IMR-90 (cell line): Measurements from ENCODE around the gene DMRT1. TPM values are rescaled to one million over a fixed set of nuclear protein-coding genes. Genes with fewer than 3 reads are reported as not detected.
A peak's percentile ranks its signal among the peaks of the same experiment; 100 is the strongest.

Experiments used
- ATAC-seq: fragments of 200-7000 bp; cut with Tn5 transposase; 2 replicates; pipeline ENCODE4 v1.9.1; 2020; ENCODE audit warnings: low read depth, mild to moderate bottlenecking, moderate library complexity
- BruUV-seq: library from RNA; stranded (reverse); fragments of 400-500 nt; replicated peaks from 2 replicates; lab custom pipeline; 2021; lab: Mats Ljungman, UMichigan
- CTCF ChIA-PET: fragments of 300-600 bp; formaldehyde crosslinking; extraction: SDS; loops from one replicate; lab custom pipeline; 2021; ENCODE audit warnings: antibody characterized with exemption; lab: Yijun Ruan, JAX
- POLR2A ChIA-PET: fragments of 300-600 bp; sonication (Branson Sonifier 250); formaldehyde crosslinking; loops from one replicate; lab custom pipeline; 2022; ENCODE audit warnings: antibody characterized with exemption; ENCODE audit not compliant: unreplicated experiment; lab: Charles Lee
- DNase-seq: peaks from one replicate; pipeline ENCODE4 v3.0.0; 2013
- H2AFZ ChIP-seq: replicated peaks from 2 replicates; pipeline ENCODE3; 2013; ENCODE audit warnings: low read length, mild to moderate bottlenecking; ENCODE audit not compliant: poor library complexity
- H2AK5ac ChIP-seq: 2 replicates; pipeline ENCODE4 v1.6.1; 2013; ENCODE audit warnings: low read depth, low read length, inconsistent platforms
- H2AK9ac ChIP-seq: replicated peaks from 2 replicates; pipeline ENCODE3; 2013; ENCODE audit warnings: mild to moderate bottlenecking, low read depth, low read length, moderate library complexity; ENCODE audit not compliant: poor library complexity
- H2BK120ac ChIP-seq: 2 replicates; pipeline ENCODE4 v1.6.1; 2013; ENCODE audit warnings: low read depth, low read length, inconsistent platforms
- H2BK15ac ChIP-seq: 3 replicates; pipeline ENCODE4 v1.6.1; 2013; ENCODE audit warnings: low read depth, low read length, inconsistent platforms
- H2BK20ac ChIP-seq: 2 replicates; pipeline ENCODE4 v1.6.1; 2013; ENCODE audit warnings: low read depth, mild to moderate bottlenecking, inconsistent platforms, low read length, moderate library complexity
- H2BK5ac ChIP-seq: 2 replicates; pipeline ENCODE4 v1.6.1; 2013; ENCODE audit warnings: mild to moderate bottlenecking, low read depth, low read length, inconsistent platforms; ENCODE audit not compliant: poor library complexity, severe bottlenecking
- H3K14ac ChIP-seq: replicated peaks from 2 replicates; pipeline ENCODE4 v1.6.1; 2013; ENCODE audit warnings: low read depth, low read length, inconsistent platforms
- H3K18ac ChIP-seq: 2 replicates; pipeline ENCODE4 v1.6.1; 2013; ENCODE audit warnings: low read depth, low read length, control low read depth
- H3K23ac ChIP-seq: 2 replicates; pipeline ENCODE4 v1.6.1; 2013; ENCODE audit warnings: low read depth, low read length, inconsistent platforms
- H3K27ac ChIP-seq: 2 replicates; pipeline ENCODE4 v1.5.1; 2013; ENCODE audit warnings: mild to moderate bottlenecking, control low read depth, low read length; ENCODE audit not compliant: insufficient read depth
- H3K27me3 ChIP-seq: 2 replicates; pipeline ENCODE4 v1.6.1; 2013; ENCODE audit warnings: low read length; ENCODE audit not compliant: control insufficient read depth, insufficient read depth
- H3K36me3 ChIP-seq: 2 replicates; pipeline ENCODE4 v1.6.1; 2013; ENCODE audit warnings: low read length, mixed read lengths; ENCODE audit not compliant: control insufficient read depth, insufficient read depth
- H3K4ac ChIP-seq: 2 replicates; pipeline ENCODE4 v1.6.1; 2013; ENCODE audit warnings: low read depth, low read length, inconsistent platforms
- H3K4me1 ChIP-seq: 2 replicates; pipeline ENCODE4 v1.6.1; 2013; ENCODE audit warnings: low read length, mixed read lengths; ENCODE audit not compliant: control insufficient read depth, insufficient read depth
- H3K4me2 ChIP-seq: 2 replicates; pipeline ENCODE4 v1.6.1; 2013; ENCODE audit warnings: low read depth, mild to moderate bottlenecking, control low read depth, low read length, moderate library complexity
- H3K4me3 ChIP-seq: 2 replicates; pipeline ENCODE4 v1.5.1; 2013; ENCODE audit warnings: low read depth, mild to moderate bottlenecking, control low read depth, low read length, moderate library complexity; ENCODE audit not compliant: insufficient read depth
- H3K56ac ChIP-seq: 2 replicates; pipeline ENCODE4 v1.6.1; 2013; ENCODE audit warnings: low read length, inconsistent platforms; ENCODE audit not compliant: insufficient read depth; ENCODE audit errors: extremely low read depth
- H3K79me1 ChIP-seq, 2 experiments: 2 replicates each; pipeline ENCODE4 v1.6.1; 2013; ENCODE audit warnings: low read length in 2 of 2, inconsistent platforms in 1 of 2, low read depth in 1 of 2
- H3K9ac ChIP-seq: 2 replicates; pipeline ENCODE4 v1.6.1; 2013; ENCODE audit warnings: low read depth, low read length, control low read depth
- H3K9me1 ChIP-seq: 2 replicates; pipeline ENCODE4 v1.6.1; 2013; ENCODE audit warnings: low read length, inconsistent platforms; ENCODE audit not compliant: insufficient read depth
- H3K9me3 ChIP-seq: 2 replicates; pipeline ENCODE4 v1.6.1; 2013; ENCODE audit warnings: low read length; ENCODE audit not compliant: control insufficient read depth, insufficient read depth
- H4K20me1 ChIP-seq: 2 replicates; pipeline ENCODE4 v1.6.1; 2013; ENCODE audit warnings: low read length, inconsistent platforms; ENCODE audit not compliant: insufficient read depth
- H4K5ac ChIP-seq: 2 replicates; pipeline ENCODE4 v1.6.1; 2013; ENCODE audit warnings: mild to moderate bottlenecking, low read depth, low read length, control low read depth
- H4K8ac ChIP-seq, 2 experiments: 2 replicates each; pipeline ENCODE4 v1.6.1; 2013; ENCODE audit warnings: low read depth in 2 of 2, low read length in 2 of 2, control low read depth in 1 of 2, inconsistent platforms in 1 of 2
- H4K91ac ChIP-seq: 2 replicates; pipeline ENCODE4 v1.6.1; 2013; ENCODE audit warnings: low read depth, low read length, inconsistent platforms; ENCODE audit not compliant: insufficient read depth
- BHLHE40 ChIP-seq: fragments of 150-350 bp; IDR thresholded peaks from 2 replicates; pipeline ENCODE4 v1.6.1; 2016; ENCODE audit warnings: mild to moderate bottlenecking, low read depth, low read length
- CEBPB ChIP-seq: IDR thresholded peaks from 2 replicates; pipeline ENCODE4 v1.6.1; 2012; ENCODE audit warnings: low read depth, low read length, improper control_type of control experiment
- CHD1 ChIP-seq: IDR thresholded peaks from 2 replicates; pipeline ENCODE4 v1.6.1; 2012; ENCODE audit warnings: low read depth, low read length, improper control_type of control experiment
- CTCF ChIP-seq: conservative IDR thresholded peaks from 2 replicates; pipeline ENCODE4 v1.5.1; 2012; ENCODE audit warnings: mild to moderate bottlenecking, low read depth, low read length, improper control_type of control experiment
- ELK1 ChIP-seq: fragments of 150-350 bp; IDR thresholded peaks from 2 replicates; pipeline ENCODE4 v1.6.1; 2016; ENCODE audit warnings: low read depth, mild to moderate bottlenecking, low read length, moderate library complexity, borderline replicate concordance
- FOS ChIP-seq: fragments of 150-350 bp; IDR thresholded peaks from 2 replicates; pipeline ENCODE4 v1.6.1; 2016; ENCODE audit warnings: low read depth, low read length
- MAFK ChIP-seq: IDR thresholded peaks from 2 replicates; pipeline ENCODE4 v1.6.1; 2012; ENCODE audit warnings: low read depth, low read length, improper control_type of control experiment
- MAZ ChIP-seq: IDR thresholded peaks from 2 replicates; pipeline ENCODE4 v1.6.1; 2012; ENCODE audit warnings: low read depth, mild to moderate bottlenecking, low read length, improper control_type of control experiment, moderate library complexity, borderline replicate concordance
- MXI1 ChIP-seq: IDR thresholded peaks from 2 replicates; pipeline ENCODE4 v1.6.1; 2012; ENCODE audit warnings: low read depth, mild to moderate bottlenecking, low read length, moderate library complexity, borderline replicate concordance
- NFE2L2 ChIP-seq: fragments of 150-350 bp; IDR thresholded peaks from 2 replicates; pipeline ENCODE4 v1.6.1; 2016; ENCODE audit warnings: low read depth, mild to moderate bottlenecking, low read length
- POLR2A ChIP-seq: IDR thresholded peaks from 2 replicates; pipeline ENCODE4 v1.6.1; 2012; ENCODE audit warnings: mild to moderate bottlenecking, low read depth, low read length
- RAD21 ChIP-seq: IDR thresholded peaks from 2 replicates; pipeline ENCODE4 v1.6.1; 2012; ENCODE audit warnings: low read length, improper control_type of control experiment
- RCOR1 ChIP-seq: IDR thresholded peaks from 2 replicates; pipeline ENCODE4 v1.6.1; 2012; ENCODE audit warnings: mild to moderate bottlenecking, low read length, improper control_type of control experiment; ENCODE audit not compliant: insufficient replicate concordance
- RFX5 ChIP-seq: IDR thresholded peaks from 2 replicates; pipeline ENCODE4 v1.8.0; 2012; ENCODE audit warnings: low read depth, mild to moderate bottlenecking, low read length, moderate library complexity
- SMC3 ChIP-seq: fragments of 150-350 bp; IDR thresholded peaks from 2 replicates; pipeline ENCODE4 v1.6.1; 2016; ENCODE audit warnings: low read depth, mild to moderate bottlenecking, antibody characterized with exemption, low read length, moderate library complexity
- USF2 ChIP-seq: fragments of 150-350 bp; IDR thresholded peaks from 2 replicates; pipeline ENCODE4 v1.6.1; 2017; ENCODE audit warnings: mild to moderate bottlenecking, antibody characterized with exemption, low read length, low read depth
- WGBS, 2 experiments: methylation state at CpG; one replicate each; pipeline versions ENCODE4 v1.1.5 to v1.1.7; 2013; ENCODE audit warnings: missing lambda C conversion rate in 2 of 2; ENCODE audit not compliant: insufficient read length in 1 of 2; ENCODE audit errors: extremely low coverage in 2 of 2; 5-methylcytosine and 5-hydroxymethylcytosine counted together
- dilution Hi-C: fragments of 300-500 bp; cut with HindIII; formaldehyde crosslinking; loops from one replicate; pipeline ENCODE4 v1.14.3; 2018; ENCODE audit warnings: low sequenced_read_pairs; ENCODE audit not compliant: unreplicated experiment
- in situ Hi-C: fragments of 300-500 bp; cut with MboI; formaldehyde crosslinking; loops from 3 replicates; pipeline ENCODE4 v1.14.3; 2019; ENCODE audit warnings: low sequenced_read_pairs, inconsistent platforms, mixed read lengths
- intact Hi-C: fragments of 100-400 bp; cut with micrococcal nuclease; formaldehyde crosslinking; loops from 2 replicates; pipeline ENCODE4 v1.10.0; 2022
- polyA plus RNA-seq, 3 experiments: library from polyadenylated mRNA; depleted of rRNA; stranded (reverse); fragments of >200 nt; gene quantifications; 2 replicates each; pipeline ENCODE4 v1.2.3, GENCODE V29; 2012; ENCODE audit warnings: low replicate concordance in 1 of 3
- total RNA-seq: library from RNA; depleted of rRNA; stranded (reverse); fragments of >200 nt; gene quantifications from 2 replicates; pipeline ENCODE4 v1.2.3, GENCODE V29; 2012

DMRT1 gene
- total and polyA plus RNA-seq, 2 of the 4 experiments (the other 2 are of a cell fraction), result not detected

- no peaks in the 10 kb centered on the region for H4K20me1 ChIP-seq
- TF ChIP-seq CTCF (no peak), BHLHE40 (no peak), RFX5 (no peak), RAD21 (no peak), SMC3 (no peak), FOS (no peak), RCOR1 (no peak), USF2 (no peak), CEBPB (no peak), MAZ (no peak), MAFK (no peak), NFE2L2 (no peak), ELK1 (no peak), POLR2A (no peak), MXI1 (no peak), CHD1 (no peak)
- peaks cover 54% of the 10 kb centered on the region for H3K27me3 ChIP-seq
- no TSS peak for BruUV-seq
- no peak overlapping the region for H3K56ac ChIP-seq
- no peak overlapping the region for H3K4me2 ChIP-seq
- no peaks in the 10 kb centered on the region for H3K9me3 ChIP-seq
- no peak overlapping the region for H4K8ac ChIP-seq
- 5% methylated on average over 20 of the region's 61 CpGs; no CpG with 5 or more reads in 1 of the 2 experiments for WGBS, 2 experiments
- H3K14ac ChIP-seq, result no peak overlapping the region
- H3K18ac ChIP-seq, result no peak overlapping the region
- H3K36me3 ChIP-seq, result no peaks in the 10 kb centered on the region
- H2BK5ac ChIP-seq, result no peak overlapping the region
- H3K9me1 ChIP-seq, result no peaks in the 10 kb centered on the region
- H3K9ac ChIP-seq, result no peak overlapping the region
- no peak overlapping the region for H4K91ac ChIP-seq
- dilution Hi-C loops, result no loop called here
- no peak overlapping the region for H2BK15ac ChIP-seq
- H2AFZ ChIP-seq, result peak overlapping the region; percentile 63
- no peak overlapping the region for H2AK9ac ChIP-seq
- no peak overlapping the region for H3K27ac ChIP-seq
- H3K4me1 ChIP-seq, result no peaks in the 10 kb centered on the region
- POLR2A ChIA-PET, result no interaction called here
- DNase-seq (no peak), ATAC-seq (no peak)
- no peaks in the 10 kb centered on the region for H3K79me1 ChIP-seq
- in situ Hi-C loops, result no loop called here
- H4K5ac ChIP-seq, result no peak overlapping the region
- no peak overlapping the region for H3K4ac ChIP-seq
- CTCF ChIA-PET, result no interaction called here
- no peak overlapping the region for H2BK120ac ChIP-seq
- H3K23ac ChIP-seq, result no peak overlapping the region
- H3K4me3 ChIP-seq, result no peak overlapping the region
- no peak overlapping the region for H2BK20ac ChIP-seq
- H2AK5ac ChIP-seq, result no peak overlapping the region
- intact Hi-C loops, result no loop called here
These were observed 1.3 kb downstream of the DMRT1 start for GRCh38 chr9:842635-843426.
